Dedifferentiated amniotic fluid mesenchymal stem cell (primary cell): ENCODE data around the gene RAC3.

Experiments used
- DNase-seq: peaks from one replicate; pipeline ENCODE4 v3.0.0-alpha.2; 2016; ENCODE audit errors: extremely low spot score

The RAC3 gene

DNA sequence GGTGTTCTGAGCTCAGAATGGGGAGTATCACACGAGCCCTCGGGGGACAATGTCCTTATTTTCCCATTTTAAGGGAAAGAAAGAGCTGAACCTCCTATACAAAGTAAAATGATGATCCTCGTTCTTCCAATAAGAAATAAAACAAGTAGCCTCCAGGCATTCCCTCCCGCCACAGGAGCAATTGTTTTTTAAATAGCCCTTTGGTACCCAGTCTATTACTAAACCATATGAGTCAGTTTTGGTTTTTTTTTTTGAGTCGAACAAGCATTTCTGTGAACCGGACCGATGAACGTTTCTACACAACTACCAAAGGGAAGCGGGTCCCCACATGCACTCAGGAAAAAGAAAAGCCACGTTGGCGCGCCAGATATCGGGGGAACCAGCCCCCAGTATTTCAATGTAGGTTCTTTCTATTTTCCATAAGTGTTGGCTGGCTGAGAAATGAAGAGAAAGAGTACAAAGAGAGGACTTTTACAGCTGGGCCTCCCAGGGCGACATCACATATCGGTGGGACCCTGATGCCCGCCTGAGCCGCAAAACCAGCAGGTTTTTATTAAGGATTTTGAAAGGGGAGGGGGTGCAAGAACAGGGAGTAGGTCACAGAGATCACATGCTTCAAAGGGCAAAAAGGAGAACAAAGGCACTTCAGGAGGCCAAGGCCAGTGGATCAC, 9.8 kb downstream of the RAC3 start:
- no peak for DNase-seq

GRCh38 chr17:82042649-82043048, 11.2 kb downstream of the RAC3 start:
- no peak for DNase-seq

GRCh38 chr17:82043507-82043906, 12.0 kb downstream of the RAC3 start:
- no peak for DNase-seq

DNA sequence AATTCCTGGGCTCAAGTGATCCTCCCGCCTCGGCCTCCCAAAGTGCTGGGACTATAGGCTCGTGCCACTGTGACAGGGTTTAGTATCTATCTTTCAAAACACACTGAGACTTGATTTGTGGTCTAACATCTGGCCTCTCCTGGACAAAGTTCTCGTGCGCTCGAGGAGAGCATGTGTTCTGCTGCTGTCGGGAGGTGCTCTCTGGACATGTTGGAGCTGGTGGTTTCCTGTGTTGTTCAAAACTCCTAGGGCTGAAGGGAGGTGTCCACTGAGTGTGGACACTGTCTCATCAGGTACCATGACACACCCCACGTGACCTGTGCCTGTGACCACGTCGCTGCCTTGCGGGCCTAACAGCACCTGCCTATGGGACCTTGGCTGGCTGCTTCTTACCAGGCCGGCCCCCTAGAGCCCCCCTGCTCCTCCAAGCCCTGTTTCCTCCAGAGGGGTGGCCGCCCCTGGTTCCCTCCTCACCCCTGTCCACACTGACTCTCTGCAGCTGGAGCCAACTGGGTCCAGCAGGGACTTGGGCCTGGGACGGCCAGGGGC, 14.5 kb downstream of the RAC3 start:
- no peak for DNase-seq

- no peak for DNase-seq
Measured at GRCh38 chr17:82046903-82047302, 15.4 kb downstream of the RAC3 start.

DNA sequence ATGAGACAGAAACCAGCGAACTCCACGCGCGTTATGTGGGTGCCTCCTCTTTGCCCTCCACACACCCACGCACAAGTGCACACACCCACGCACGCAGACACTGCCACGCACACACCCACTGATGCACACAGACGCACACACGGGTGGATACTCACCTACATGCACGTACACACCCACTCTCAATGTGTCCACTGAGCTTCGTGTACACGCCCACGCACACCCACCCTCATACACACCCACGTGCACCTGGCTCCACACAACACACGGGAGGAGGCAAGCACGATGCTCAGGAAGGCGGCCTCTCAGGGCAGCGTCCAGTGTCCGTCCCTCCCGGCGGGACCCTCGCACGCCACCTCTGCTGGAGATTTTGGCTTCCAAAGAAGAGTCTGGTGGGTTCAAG, 15.9 kb downstream of the RAC3 start:
- DNase-seq = no peak

GRCh38 chr17:82047914-82048570, 16.6 kb downstream of the RAC3 start:
- no peak for DNase-seq

DNA sequence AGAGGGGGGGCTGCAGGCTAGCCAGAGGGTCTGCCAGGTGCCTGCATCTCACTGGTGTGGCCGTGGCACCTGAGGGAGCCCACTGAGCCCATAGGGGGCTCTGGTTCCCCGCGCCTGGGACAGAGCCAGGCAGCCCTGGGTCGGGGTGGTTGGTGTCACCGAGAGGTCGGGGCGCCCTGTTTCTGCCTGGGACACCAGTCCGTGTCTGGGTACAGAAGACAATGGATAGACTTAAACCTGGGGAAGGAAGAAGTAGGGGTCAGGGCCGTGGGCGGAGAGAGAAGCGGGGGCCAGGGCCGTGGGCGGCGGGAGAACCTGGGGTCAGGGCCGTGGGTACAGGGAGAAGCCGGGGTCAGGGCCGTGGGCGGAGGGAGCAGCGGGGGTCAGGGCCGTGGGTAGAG, 17.1 kb downstream of the RAC3 start:
- DNase-seq = no peak

DNA sequence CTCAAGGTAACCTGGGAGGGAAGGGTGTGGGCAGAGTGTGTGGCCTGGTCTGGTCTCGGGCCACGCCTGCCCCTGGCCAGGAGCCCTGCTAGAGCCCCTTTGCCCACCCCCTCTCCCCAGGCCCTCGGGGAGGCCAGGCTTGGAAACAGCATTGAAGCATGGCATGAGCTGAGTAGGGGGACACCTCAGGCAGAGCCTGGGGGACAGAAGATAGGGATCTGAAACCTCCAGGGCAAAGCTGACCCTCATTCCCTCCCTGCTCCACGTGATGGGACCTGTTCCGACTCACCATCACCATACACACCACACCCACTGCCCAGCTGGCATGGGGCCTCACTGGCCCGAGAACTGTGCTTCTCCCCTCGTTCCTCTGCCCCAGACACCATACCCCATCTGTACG, 17.6 kb downstream of the RAC3 start:
- DNase-seq = no peak

DNA sequence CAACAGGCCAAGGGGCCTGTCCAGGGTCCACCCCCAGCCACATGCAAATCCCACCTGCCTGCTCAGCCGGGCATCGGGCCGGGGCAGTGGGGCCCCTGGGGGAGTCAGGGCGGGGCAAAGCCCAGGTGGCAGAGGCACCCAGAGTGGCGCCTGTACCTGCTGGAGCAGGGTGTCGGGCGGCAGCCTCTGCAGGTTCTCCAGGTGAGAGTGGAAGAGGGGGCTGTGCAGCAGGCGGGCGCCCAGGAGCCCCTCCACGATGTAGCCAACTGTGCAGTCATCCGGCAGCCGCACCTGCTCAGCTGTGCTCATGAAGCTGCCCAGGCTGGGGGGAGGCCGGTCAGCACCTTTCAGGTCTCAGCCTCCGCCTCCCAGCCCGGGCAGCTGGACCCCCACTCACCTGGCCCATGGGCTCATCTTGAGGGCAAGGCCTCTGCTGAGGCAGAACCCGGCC, 18.1 kb downstream of the RAC3 start:
- DNase-seq = no peak

GRCh38 chr17:82050152-82050760, 18.8 kb downstream of the RAC3 start:
- no peak for DNase-seq

GRCh38 chr17:82050761-82051641, 19.5 kb downstream of the RAC3 start:
- DNase-seq = no peak

DNA sequence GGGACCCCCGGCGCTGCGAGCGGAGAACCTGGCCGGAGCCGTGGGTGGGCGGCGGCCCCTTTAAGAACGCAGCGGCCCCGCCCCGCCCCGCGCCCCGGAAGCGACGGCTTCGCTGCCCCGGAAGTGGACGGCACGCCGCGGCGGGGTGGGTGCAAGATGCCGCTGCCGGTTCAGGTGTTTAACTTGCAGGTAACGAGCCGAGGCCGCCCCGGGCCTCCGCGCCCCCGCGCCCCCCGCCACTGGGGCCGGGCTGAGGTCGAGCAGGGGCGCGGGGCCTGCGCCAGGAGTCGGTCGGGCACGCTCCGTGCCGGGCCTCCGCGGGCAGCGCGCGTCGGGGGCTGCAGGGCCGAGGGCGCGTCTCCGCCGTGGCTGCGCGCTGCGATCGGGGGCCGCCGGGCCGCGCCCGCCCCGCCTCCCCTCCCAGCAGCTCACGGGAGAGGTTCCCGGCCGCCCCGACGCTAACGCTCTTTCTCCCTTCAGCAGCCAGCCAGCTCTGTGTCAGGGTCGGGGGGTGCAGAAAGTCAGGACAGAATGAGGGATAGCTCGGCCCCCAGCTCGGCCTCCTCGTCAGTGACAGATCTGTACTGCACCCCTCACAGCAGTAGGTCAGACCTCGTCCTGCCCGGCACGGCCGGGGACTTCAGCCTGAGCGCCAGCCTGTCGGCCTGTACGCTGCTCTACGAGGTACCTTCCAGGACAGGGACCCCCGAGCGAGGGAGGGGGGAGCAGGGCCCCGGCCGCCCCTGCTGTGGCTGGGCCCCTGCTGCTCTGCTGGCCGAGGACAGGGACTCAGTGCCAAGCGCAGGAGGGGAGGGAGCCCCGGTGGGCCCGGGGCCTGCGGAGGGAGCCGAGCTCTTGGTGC, 20.5 kb downstream of the RAC3 start, which contains the start of the genes GPS1 and RFNG:
TSS of gene GPS1 (plus strand) at position 123 of the 862 bp plus-strand sequence. CDS start at position 157, 34 bp downstream.
TSS of gene RFNG (minus strand) at position 36 of the 862 bp plus-strand sequence. CDS start 45 bp downstream, outside the sequence.
- DNase-seq = no peak

DNA sequence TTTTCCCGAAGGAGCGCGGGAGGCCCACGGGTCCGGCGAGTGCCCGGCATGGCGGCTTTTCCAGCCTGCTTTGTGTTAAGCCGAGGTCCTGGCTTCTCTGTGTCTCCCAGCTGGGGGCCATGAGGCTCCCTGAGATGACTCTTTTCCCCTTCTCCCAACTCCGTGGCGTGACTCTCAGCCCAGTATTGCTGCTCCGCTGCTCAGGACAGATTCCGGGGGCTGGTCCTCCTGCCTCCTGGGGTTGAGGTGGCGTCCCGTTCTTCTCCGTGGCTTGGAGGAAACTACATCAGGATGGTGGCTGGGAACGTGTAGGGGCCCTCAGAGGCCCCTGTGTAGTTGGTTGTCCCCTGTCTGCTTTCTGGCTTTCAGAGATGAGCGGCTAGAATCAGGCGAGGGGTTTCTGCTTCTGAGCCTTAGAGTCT, 21.2 kb downstream of the RAC3 start:
- no peak for DNase-seq

DNA sequence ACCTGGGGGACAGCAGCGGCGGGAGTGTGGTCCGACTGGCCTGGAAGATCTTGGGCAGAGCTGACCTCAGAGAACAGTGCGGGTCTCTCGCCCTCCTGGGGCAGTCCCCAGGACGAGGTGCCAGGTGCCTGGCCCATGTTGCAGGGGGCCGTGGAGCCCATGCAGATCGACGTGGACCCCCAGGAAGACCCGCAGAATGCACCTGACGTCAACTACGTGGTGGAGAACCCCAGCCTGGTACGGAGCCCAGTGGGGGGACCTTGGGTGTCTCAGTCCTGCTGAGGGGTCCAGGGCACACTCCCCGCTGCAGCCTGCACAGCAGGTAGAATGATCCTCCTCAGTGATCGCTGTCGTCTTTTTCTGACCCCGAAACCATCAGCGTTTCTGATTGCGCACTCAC, 21.7 kb downstream of the RAC3 start:
- no peak for DNase-seq

DNA sequence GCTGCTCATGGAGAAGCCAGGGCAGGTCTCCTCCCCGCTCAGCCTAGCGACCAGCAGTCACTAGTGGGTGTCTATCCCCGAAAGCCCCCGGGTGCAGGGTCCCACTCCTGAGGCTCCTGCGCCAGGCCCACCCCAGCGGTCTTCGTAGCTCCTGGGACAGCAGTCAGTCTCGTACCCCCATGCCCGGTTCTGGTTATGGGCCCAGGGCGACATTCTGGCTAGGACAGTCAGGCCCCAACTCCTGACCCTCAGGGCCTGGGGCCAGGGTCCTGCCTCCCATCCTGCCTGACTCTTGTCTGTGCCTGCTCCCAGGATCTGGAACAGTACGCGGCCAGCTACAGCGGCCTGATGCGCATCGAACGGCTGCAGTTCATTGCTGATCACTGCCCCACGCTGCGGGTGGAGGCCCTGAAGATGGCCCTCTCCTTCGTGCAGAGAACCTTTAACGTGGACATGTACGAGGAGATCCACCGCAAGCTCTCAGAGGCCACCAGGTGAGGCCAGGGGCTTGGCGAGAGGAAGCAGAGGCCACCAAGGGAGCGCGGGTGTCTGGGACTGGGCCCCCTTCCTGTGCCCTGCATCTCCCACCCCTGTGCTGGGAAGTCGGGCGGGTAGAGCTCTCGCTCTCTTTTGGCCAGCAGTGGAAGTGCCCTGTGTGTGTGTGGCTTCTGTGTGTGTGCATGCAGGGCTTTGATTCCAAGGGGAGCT, 22.2 kb downstream of the RAC3 start:
- no peak for DNase-seq

- no peak for DNase-seq
Measured at GRCh38 chr17:82054351-82055022, 23.0 kb downstream of the RAC3 start.

- no peak for DNase-seq
Measured at GRCh38 chr17:82055023-82055964, 23.8 kb downstream of the RAC3 start.
